Panc1 (cell line): Measurements from ENCODE around the gene POLA1. TPM values are rescaled to one million over a fixed set of nuclear protein-coding genes. Genes with fewer than 3 reads are reported as not detected.
A peak's percentile ranks its signal among the peaks of the same experiment; 100 is the strongest.

Source experiments
- ATAC-seq: fragments of 200-7000 bp; cut with Tn5 transposase; 2 replicates; pipeline ENCODE4 v1.9.1; 2020; ENCODE audit warnings: mild to moderate bottlenecking, moderate library complexity
- Bru-seq: library from RNA; stranded (reverse); fragments of 400-500 nt; gene quantifications from one replicate; lab custom pipeline; 2021; lab: Mats Ljungman, UMichigan
- BruChase-seq, 2 experiments: library from RNA; stranded (reverse); fragments of 400-500 nt; gene quantifications; one replicate each; lab custom pipeline; 2021; lab: Mats Ljungman, UMichigan
- BruUV-seq: library from RNA; stranded (reverse); fragments of 400-500 nt; replicated peaks from 2 replicates; lab custom pipeline; 2021; lab: Mats Ljungman, UMichigan
- CTCF ChIA-PET: fragments of 300-600 bp; sonication (Branson Sonifier 250); formaldehyde crosslinking; loops from one replicate; lab custom pipeline; 2022; ENCODE audit warnings: antibody characterized with exemption; lab: Charles Lee
- POLR2A ChIA-PET: fragments of 300-600 bp; sonication (Branson Sonifier 250); formaldehyde crosslinking; loops from one replicate; lab custom pipeline; 2022; ENCODE audit warnings: antibody characterized with exemption; lab: Charles Lee
- DNase-seq: peaks from one replicate; pipeline ENCODE4 v3.0.0-alpha.2; 2010; ENCODE audit warnings: low read depth, low spot score
- H3K27ac ChIP-seq: 2 replicates; pipeline ENCODE4 v1.5.1; 2011; ENCODE audit warnings: mild to moderate bottlenecking, low read length, inconsistent platforms
- H3K27me3 ChIP-seq: fragments of 200-500 bp; sonication (Bioruptor generic); 2 replicates; pipeline ENCODE4 v1.6.0; 2014; ENCODE audit warnings: low read length, inconsistent platforms; ENCODE audit not compliant: control insufficient read depth, insufficient read depth
- H3K36me3 ChIP-seq: fragments of 200-500 bp; sonication (Bioruptor generic); 2 replicates; pipeline ENCODE4 v1.5.1; 2014; ENCODE audit warnings: inconsistent platforms, mild to moderate bottlenecking, low read length, moderate library complexity; ENCODE audit not compliant: control insufficient read depth, insufficient read depth
- H3K4me1 ChIP-seq: 2 replicates; pipeline ENCODE4 v1.5.1; 2011; ENCODE audit warnings: inconsistent platforms, mild to moderate bottlenecking, low read length, moderate library complexity; ENCODE audit not compliant: control insufficient read depth, insufficient read depth
- H3K4me3 ChIP-seq, 2 experiments: 2 replicates each; pipeline ENCODE4 v1.5.1; 2011 to 2012; ENCODE audit warnings: low read depth in 2 of 2, low read length in 2 of 2, mild to moderate bottlenecking in 2 of 2, inconsistent platforms in 1 of 2, moderate library complexity in 1 of 2
- H3K9me3 ChIP-seq: fragments of 200-500 bp; sonication (Bioruptor generic); 2 replicates; pipeline ENCODE4 v1.5.1; 2014; ENCODE audit warnings: low read depth, mild to moderate bottlenecking, inconsistent platforms, low read length, moderate library complexity; ENCODE audit not compliant: control insufficient read depth, insufficient read depth
- POLR2AphosphoS5 ChIP-seq: IDR thresholded peaks from 2 replicates; pipeline ENCODE4 v1.6.1; 2012; ENCODE audit warnings: mild to moderate bottlenecking, low read depth, low read length, moderate library complexity
- SIN3A ChIP-seq: IDR thresholded peaks from 2 replicates; pipeline ENCODE4 v1.6.1; 2012; ENCODE audit warnings: low read depth, mild to moderate bottlenecking, low read length, moderate library complexity, borderline replicate concordance; ENCODE audit not compliant: insufficient read depth
- TCF7L2 ChIP-seq: IDR thresholded peaks from 2 replicates; pipeline ENCODE4 v1.6.1; 2011; ENCODE audit warnings: mild to moderate bottlenecking, low read depth, low read length, inconsistent platforms
- in situ Hi-C: cut with HindIII; loops from 2 replicates; pipeline ENCODE4 v1.10.0; 2016; ENCODE audit warnings: low sequenced_read_pairs, low pct_unique_long_range_greater_than_20kb
- intact Hi-C: fragments of 100-400 bp; cut with micrococcal nuclease; formaldehyde crosslinking; loops from one replicate; pipeline ENCODE4 v1.10.0; 2022; ENCODE audit not compliant: unreplicated experiment
- long read RNA-seq: library from polyadenylated mRNA; unstranded; transcript quantifications from one replicate; pipeline ENCODE4 v2.0.0, GENCODE V29; 2021; ENCODE audit not compliant: unreplicated experiment
- polyA plus RNA-seq: library from polyadenylated mRNA; unstranded; fragments of >200 nt; gene quantifications from one replicate; pipeline ENCODE4 v1.2.1, GENCODE V29; 2012; ENCODE audit warnings: missing spikeins; ENCODE audit not compliant: insufficient read length
- total RNA-seq: library from RNA; stranded (reverse); gene quantifications from one replicate; pipeline ENCODE4 v1.2.1, GENCODE V29; 2021; ENCODE audit not compliant: unreplicated experiment
- TF ChIP-seq, protein P1 (sequence below): fragments of 450-650 bp; IDR thresholded peaks from 2 replicates; pipeline ENCODE4 v1.5.1; 2017; ENCODE audit warnings: mild to moderate bottlenecking
- TF ChIP-seq, protein P2 (sequence below), 2 experiments: IDR thresholded peaks; 2 replicates each; pipeline ENCODE4 v1.6.1; 2011 to 2012; ENCODE audit warnings: low read depth in 2 of 2, control low read depth in 1 of 2, low read length in 1 of 2, mild to moderate bottlenecking in 1 of 2, moderate library complexity in 1 of 2; ENCODE audit not compliant: insufficient read depth in 1 of 2

The POLA1 gene, protein sequence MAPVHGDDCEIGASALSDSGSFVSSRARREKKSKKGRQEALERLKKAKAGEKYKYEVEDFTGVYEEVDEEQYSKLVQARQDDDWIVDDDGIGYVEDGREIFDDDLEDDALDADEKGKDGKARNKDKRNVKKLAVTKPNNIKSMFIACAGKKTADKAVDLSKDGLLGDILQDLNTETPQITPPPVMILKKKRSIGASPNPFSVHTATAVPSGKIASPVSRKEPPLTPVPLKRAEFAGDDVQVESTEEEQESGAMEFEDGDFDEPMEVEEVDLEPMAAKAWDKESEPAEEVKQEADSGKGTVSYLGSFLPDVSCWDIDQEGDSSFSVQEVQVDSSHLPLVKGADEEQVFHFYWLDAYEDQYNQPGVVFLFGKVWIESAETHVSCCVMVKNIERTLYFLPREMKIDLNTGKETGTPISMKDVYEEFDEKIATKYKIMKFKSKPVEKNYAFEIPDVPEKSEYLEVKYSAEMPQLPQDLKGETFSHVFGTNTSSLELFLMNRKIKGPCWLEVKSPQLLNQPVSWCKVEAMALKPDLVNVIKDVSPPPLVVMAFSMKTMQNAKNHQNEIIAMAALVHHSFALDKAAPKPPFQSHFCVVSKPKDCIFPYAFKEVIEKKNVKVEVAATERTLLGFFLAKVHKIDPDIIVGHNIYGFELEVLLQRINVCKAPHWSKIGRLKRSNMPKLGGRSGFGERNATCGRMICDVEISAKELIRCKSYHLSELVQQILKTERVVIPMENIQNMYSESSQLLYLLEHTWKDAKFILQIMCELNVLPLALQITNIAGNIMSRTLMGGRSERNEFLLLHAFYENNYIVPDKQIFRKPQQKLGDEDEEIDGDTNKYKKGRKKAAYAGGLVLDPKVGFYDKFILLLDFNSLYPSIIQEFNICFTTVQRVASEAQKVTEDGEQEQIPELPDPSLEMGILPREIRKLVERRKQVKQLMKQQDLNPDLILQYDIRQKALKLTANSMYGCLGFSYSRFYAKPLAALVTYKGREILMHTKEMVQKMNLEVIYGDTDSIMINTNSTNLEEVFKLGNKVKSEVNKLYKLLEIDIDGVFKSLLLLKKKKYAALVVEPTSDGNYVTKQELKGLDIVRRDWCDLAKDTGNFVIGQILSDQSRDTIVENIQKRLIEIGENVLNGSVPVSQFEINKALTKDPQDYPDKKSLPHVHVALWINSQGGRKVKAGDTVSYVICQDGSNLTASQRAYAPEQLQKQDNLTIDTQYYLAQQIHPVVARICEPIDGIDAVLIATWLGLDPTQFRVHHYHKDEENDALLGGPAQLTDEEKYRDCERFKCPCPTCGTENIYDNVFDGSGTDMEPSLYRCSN (N-terminal part only)
- total RNA-seq, result 10.5 TPM
- polyA plus RNA-seq, result 3.2 TPM
- percentile 69 among the genes with signal in this experiment for Bru-seq, nascent RNA
- percentile 67 among the genes with signal in this experiment for BruChase-seq, experiment 1, labeled RNA remaining after a 2-hour chase
- BruChase-seq, experiment 2, labeled RNA remaining after a 6-hour chase, result percentile 61 among the genes with signal in this experiment
- long read RNA-seq, full-length matches to known transcripts, result 7 of 23 reads
- long read RNA-seq, partial matches to known transcripts, result 10 of 23 reads
- long read RNA-seq, other reads (novel, unspliced or antisense), result 6 of 23 reads

DNA sequence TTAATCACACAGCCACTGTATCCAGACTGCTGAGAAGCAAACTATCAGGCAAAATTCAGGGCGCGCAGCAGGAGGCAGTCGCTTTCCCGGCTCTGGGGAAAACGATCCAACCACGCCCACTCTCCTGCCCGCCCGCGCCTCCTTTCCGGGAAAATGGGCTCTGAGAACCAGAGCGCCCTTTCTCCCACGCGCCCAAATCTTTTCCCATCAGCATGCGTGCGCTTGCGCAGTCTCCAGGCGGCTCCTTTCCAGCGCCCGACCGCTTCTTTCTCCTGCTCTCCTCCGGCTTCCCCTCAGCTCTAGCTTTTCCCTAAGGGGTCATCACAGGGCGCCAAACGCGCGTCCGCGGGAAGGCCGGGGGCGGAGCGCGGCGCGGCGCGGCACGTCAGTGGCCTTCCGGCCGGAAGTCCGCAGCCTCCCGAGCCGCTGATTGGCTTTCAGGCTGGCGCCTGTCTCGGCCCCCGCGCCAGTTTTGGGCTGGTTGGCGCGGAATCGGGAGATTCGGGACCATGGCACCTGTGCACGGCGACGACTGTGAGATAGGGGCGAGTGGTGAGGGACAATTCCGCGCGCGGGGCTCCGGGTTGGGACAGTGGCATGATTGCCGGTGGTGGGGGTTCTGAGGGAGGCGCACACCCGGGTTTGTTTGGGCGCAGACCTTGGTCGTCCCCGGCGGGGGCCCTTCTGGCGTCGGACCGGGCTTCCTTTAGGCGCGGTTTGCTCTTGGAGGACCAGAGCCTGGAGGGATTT lies at the start of gene POLA1:
Gene POLA1 (plus strand): TSS at position 466 of the 750 bp plus-strand sequence. CDS start 44 bp downstream, at position 510.
- Histone ChIP-seq H3K4me1 (no peaks in the 10 kb centered on the region), H3K27me3 (no peaks in the 10 kb centered on the region), H3K4me3 (peak within 1 kb of the TSS; percentile 62 to 71), H3K27ac (peak within 1 kb of the TSS; percentile 73), H3K9me3 (no peaks in the 10 kb centered on the region), H3K36me3 (no peaks in the 10 kb centered on the region)
- peak; percentile 72 for DNase-seq
- POLR2A ChIA-PET, result no interaction called here
- ATAC-seq, result peak; percentile 99
- in situ Hi-C loops (no loop called here), intact Hi-C loops (no loop called here)
- no TSS peak for BruUV-seq
- CTCF ChIA-PET, result no interaction called here
- no peak for TF ChIP-seq SIN3A
- TF ChIP-seq, protein P1, sequence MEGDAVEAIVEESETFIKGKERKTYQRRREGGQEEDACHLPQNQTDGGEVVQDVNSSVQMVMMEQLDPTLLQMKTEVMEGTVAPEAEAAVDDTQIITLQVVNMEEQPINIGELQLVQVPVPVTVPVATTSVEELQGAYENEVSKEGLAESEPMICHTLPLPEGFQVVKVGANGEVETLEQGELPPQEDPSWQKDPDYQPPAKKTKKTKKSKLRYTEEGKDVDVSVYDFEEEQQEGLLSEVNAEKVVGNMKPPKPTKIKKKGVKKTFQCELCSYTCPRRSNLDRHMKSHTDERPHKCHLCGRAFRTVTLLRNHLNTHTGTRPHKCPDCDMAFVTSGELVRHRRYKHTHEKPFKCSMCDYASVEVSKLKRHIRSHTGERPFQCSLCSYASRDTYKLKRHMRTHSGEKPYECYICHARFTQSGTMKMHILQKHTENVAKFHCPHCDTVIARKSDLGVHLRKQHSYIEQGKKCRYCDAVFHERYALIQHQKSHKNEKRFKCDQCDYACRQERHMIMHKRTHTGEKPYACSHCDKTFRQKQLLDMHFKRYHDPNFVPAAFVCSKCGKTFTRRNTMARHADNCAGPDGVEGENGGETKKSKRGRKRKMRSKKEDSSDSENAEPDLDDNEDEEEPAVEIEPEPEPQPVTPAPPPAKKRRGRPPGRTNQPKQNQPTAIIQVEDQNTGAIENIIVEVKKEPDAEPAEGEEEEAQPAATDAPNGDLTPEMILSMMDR, result peak; percentile 43

DNA sequence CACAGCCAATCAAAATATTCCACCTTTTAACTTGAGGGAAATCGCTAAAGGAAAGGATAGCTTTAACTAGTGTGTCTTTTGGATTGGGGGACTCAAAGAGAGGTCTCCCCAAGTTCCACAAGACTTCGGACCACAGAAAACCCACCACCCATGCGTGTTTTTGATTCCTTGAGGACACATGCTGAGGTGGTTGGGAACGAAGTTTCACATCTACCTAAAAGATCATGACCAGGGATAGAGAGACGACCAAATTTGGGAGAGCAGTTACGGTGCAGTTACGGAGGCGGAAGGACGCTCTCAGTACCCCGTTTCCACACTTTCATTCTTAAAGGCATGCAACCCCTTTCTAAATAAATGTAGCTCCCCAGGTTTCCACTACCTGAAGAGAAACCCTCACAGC lies 47.7 kb upstream of the POLA1 start:
- CTCF ChIA-PET, result no interaction called here
- ATAC-seq, result no peak
- in situ Hi-C loops, result no loop called here

More for the DNA sequence above, 47.7 kb upstream of the POLA1 start:
- POLR2A ChIA-PET, result no interaction called here
- DNase-seq, result no peak
- intact Hi-C loops, result no loop called here
- H3K27ac ChIP-seq, result no peak overlapping the region
- TF ChIP-seq POLR2AphosphoS5, result no peak
- TF ChIP-seq, protein P1, result no peak
- no peak for TF ChIP-seq SIN3A
- TF ChIP-seq, protein P2, sequence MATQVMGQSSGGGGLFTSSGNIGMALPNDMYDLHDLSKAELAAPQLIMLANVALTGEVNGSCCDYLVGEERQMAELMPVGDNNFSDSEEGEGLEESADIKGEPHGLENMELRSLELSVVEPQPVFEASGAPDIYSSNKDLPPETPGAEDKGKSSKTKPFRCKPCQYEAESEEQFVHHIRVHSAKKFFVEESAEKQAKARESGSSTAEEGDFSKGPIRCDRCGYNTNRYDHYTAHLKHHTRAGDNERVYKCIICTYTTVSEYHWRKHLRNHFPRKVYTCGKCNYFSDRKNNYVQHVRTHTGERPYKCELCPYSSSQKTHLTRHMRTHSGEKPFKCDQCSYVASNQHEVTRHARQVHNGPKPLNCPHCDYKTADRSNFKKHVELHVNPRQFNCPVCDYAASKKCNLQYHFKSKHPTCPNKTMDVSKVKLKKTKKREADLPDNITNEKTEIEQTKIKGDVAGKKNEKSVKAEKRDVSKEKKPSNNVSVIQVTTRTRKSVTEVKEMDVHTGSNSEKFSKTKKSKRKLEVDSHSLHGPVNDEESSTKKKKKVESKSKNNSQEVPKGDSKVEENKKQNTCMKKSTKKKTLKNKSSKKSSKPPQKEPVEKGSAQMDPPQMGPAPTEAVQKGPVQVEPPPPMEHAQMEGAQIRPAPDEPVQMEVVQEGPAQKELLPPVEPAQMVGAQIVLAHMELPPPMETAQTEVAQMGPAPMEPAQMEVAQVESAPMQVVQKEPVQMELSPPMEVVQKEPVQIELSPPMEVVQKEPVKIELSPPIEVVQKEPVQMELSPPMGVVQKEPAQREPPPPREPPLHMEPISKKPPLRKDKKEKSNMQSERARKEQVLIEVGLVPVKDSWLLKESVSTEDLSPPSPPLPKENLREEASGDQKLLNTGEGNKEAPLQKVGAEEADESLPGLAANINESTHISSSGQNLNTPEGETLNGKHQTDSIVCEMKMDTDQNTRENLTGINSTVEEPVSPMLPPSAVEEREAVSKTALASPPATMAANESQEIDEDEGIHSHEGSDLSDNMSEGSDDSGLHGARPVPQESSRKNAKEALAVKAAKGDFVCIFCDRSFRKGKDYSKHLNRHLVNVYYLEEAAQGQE (IDR thresholded peaks at IDR 0.05; ENCODE audit: insufficient read depth in 1 of 2, low read depth in 2 of 2, low read length in 1 of 2), result no peak
- no peak for TF ChIP-seq TCF7L2
- H3K36me3 ChIP-seq, result no peaks in the 10 kb centered on the region
- no peaks in the 10 kb centered on the region for H3K9me3 ChIP-seq
- H3K4me1 ChIP-seq, result no peaks in the 10 kb centered on the region
- BruUV-seq, result no TSS peak
- H3K27me3 ChIP-seq, result no peaks in the 10 kb centered on the region
- H3K4me3 ChIP-seq, result no peak overlapping the region
